Raji (cell line): ENCODE measurements around the gene TPSG1.

Experiments used
- POLR2A ChIP-seq: IDR thresholded peaks from 2 replicates; pipeline ENCODE4 v1.6.1; 2011; ENCODE audit warnings: low read depth, low read length, control low read depth; ENCODE audit not compliant: insufficient read depth

Gene TPSG1

GRCh38 chr16:1225051-1225451 is at the start of gene TPSG1:
TSS of gene TPSG1 (minus strand) at chr16:1225268. CDS start at chr16:1225252, 16 bp downstream.
- TF ChIP-seq POLR2A, result no peak

GRCh38 chr16:1274767-1275166 is 49.7 kb upstream of the TPSG1 start:
- TF ChIP-seq POLR2A, result no peak

GRCh38 chr16:1273816-1274215 is 48.7 kb upstream of the TPSG1 start:
- TF ChIP-seq POLR2A, result no peak

- TF ChIP-seq POLR2A, result no peak
These were observed 47.6 kb upstream of the TPSG1 start for GRCh38 chr16:1272453-1273198.

GRCh38 chr16:1271380-1271723 is 46.3 kb upstream of the TPSG1 start:
- no peak for TF ChIP-seq POLR2A

- no peak for TF ChIP-seq POLR2A
These were observed 40.8 kb upstream of the TPSG1 start for GRCh38 chr16:1265826-1266225.

- no peak for TF ChIP-seq POLR2A
These were observed 40.1 kb upstream of the TPSG1 start for GRCh38 chr16:1265090-1265630.

- TF ChIP-seq POLR2A, result no peak
These were observed 39.4 kb upstream of the TPSG1 start for GRCh38 chr16:1264345-1265089.

GRCh38 chr16:1263591-1264344 is 38.7 kb upstream of the TPSG1 start:
- TF ChIP-seq POLR2A, result no peak

- TF ChIP-seq POLR2A, result no peak
These were observed 37.8 kb upstream of the TPSG1 start for GRCh38 chr16:1262846-1263221.

- no peak for TF ChIP-seq POLR2A
These were observed 37.3 kb upstream of the TPSG1 start for GRCh38 chr16:1262210-1262845.

GRCh38 chr16:1261131-1261892 is 36.2 kb upstream of the TPSG1 start:
- TF ChIP-seq POLR2A, result no peak

- no peak for TF ChIP-seq POLR2A
These were observed 35.1 kb upstream of the TPSG1 start for GRCh38 chr16:1260101-1260680.

GRCh38 chr16:1259760-1260068 is 34.6 kb upstream of the TPSG1 start:
- TF ChIP-seq POLR2A, result no peak
